LNCaP clone FGC (cell line): ENCODE data around the gene CCDC27.

Experiments
- DNase-seq: peaks from one replicate; pipeline ENCODE4 v3.0.0-alpha.2; 2011; ENCODE audit warnings: low read depth
- H3K4me3 ChIP-seq: 2 replicates; pipeline ENCODE4 v1.5.1; 2011; ENCODE audit warnings: mild to moderate bottlenecking, low read depth, low read length, control low read depth
- CTCF ChIP-seq: IDR thresholded peaks from 2 replicates; pipeline ENCODE4 v1.5.1; 2012; ENCODE audit warnings: mild to moderate bottlenecking; ENCODE audit not compliant: control insufficient read depth, insufficient read depth; ENCODE audit errors: extremely low read depth

The CCDC27 gene

GRCh38 chr1:3732434-3733093 is 19.7 kb upstream of the CCDC27 start:
- H3K4me3 ChIP-seq: no peak overlapping the region
- DNase-seq: no peak
- no peak for TF ChIP-seq CTCF

DNA sequence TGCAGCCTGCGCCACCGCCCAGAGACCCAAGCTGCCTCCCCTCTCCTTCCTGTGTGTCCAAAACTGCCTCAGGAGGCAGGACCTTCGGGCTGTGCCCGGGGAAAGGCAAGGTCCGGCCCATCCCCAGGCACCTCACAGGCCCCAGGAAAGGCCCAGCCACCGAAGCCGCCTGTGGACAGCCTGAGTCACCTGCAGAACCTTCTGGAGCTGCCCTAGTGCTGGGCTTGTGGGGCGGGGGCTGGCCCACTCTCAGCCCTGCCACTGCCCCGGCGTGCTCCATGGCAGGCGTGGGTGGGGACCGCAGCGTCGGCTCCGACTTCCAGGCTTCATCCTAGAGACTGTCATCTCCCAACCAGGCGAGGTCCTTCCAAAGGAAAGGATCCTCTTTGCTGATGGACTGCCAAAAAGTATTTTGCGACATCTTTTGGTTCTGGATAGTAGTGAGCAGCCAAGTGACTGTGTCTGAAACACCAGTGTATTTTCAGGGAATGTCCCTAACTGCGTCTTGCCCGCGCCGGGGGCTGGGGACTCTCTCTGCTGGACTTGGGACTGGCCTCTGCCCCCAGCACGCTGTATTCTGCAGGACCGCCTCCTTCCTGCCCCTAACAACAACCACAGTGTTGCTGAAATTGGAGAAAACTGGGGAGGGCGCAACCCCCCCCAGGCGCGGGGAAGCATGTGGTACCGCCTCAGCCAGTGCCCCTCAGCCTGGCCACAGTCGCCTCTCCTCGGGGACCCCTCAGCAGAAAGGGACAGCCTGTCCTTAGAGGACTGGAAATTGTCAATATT is 19.0 kb upstream of the CCDC27 start:
- DNase-seq: no peak
- no peak overlapping the region for H3K4me3 ChIP-seq

DNA sequence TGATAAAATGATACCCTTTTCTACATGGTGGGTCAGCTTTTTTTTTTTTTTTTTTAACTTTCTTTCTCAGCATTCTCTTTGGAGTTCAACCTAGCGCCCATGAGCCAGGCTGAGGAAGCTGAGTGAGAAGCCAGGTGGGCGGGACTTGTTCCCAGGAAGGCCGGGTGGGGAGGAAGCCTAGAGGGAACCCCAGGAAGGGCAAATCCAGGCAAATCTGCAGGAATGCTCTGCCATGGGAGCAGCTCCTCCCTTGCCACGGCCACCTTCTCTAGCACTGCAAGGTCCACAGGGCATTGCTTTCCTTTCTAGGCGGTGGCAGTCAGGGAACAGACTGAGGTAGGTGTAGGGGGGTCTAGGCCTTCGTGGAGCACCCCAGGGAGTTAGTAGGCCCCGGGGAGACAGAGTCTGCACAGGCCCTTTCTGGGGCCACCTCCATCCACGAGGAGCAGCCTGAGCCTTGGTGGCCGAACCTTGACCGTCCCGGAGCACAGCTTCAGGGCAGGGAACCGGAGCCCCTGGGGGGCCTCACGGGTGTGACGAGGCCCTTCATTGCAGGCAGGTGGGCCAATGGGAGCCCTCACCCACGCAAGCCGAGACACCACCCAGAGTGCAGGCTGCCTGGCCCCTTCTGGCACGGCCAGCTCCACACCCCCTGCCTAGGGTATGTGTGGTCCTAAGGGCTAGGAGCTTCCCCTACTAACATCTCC is 18.2 kb upstream of the CCDC27 start:
- no peak for TF ChIP-seq CTCF
- no peak overlapping the region for H3K4me3 ChIP-seq
- DNase-seq: no peak

More for the DNA sequence above, 19.0 kb upstream of the CCDC27 start:
- no peak for TF ChIP-seq CTCF

DNA sequence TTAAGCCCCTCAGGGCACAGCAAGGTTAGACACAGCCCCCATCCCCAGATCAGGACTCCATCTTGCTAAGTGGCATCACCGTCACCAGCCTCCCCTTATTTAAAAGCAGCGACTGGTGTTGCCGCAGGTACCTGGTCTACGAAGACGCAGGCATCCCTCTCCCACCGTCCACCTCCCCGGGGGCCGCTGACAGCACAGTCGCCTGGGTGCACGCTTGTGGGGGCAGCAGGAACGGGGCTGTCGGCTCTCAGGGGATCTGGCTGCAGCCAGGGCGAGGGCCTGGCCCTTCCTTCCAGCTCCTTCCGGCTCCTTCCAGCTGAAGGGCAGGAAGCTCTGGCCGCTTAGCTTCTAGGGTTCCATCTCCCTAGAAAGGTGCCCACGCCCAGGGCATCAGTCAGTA is 17.6 kb upstream of the CCDC27 start:
- no peak for TF ChIP-seq CTCF
- no peak overlapping the region for H3K4me3 ChIP-seq
- DNase-seq: no peak

DNA sequence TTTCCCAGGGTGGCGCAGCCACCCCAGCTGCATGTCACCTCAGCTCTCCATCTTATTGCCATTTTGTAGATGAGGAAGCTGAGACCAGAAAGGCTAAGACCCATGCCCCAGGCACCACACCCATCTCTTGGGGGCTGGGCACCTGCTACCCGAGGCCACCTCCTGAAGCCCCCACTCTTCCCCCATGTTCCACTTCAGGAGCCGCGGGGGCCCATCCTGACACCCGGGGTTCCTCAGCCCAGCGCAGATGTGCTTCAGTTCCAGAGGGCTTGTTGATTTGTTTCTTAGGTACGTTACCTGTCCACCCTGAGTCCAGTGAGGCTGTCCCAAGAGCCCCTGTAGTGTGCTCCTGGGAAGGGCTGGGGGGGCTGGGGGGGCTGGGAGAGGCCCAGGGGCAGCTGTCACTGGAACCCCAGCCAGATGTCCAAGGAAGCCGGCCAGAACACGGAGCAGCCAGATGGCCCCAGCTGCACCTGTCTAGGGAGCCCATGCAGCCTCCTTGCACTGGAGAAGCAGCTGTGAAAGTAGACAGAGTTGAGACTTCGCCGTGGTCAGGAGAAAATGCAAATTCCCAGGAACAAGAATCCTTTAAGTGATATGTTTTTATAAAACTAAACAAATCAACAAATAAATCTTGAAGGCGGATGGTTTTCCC is 17.1 kb upstream of the CCDC27 start:
- H3K4me3 ChIP-seq: no peak overlapping the region
- no peak for TF ChIP-seq CTCF
- DNase-seq: no peak

- DNase-seq: no peak
- no peak for TF ChIP-seq CTCF
- no peak overlapping the region for H3K4me3 ChIP-seq
These were observed 16.6 kb upstream of the CCDC27 start for GRCh38 chr1:3735688-3736087.
